T47D (cell line): ENCODE results near the gene PIEZO1.
"Not testable (repeated sequence)": the region's sequence is repeated elsewhere in the genome, so short reads cannot be mapped to it uniquely, and the experiment has no call there.

Experiments
- DNase-seq, 2 experiments: peaks; one replicate each; pipeline versions ENCODE4 v3.0.0 to v3.0.0-alpha.2; 2011 to 2012; ENCODE audit warnings: low read depth in 1 of 2, low spot score in 1 of 2
- JUND ChIP-seq: IDR thresholded peaks from 2 replicates; pipeline ENCODE4 v1.6.1; 2012; ENCODE audit warnings: low read depth
- in situ Hi-C: cut with HindIII; loops from 2 replicates; pipeline ENCODE4 v1.10.0; 2016; ENCODE audit warnings: low sequenced_read_pairs, low pct_unique_long_range_greater_than_20kb

PIEZO1 gene

DNA sequence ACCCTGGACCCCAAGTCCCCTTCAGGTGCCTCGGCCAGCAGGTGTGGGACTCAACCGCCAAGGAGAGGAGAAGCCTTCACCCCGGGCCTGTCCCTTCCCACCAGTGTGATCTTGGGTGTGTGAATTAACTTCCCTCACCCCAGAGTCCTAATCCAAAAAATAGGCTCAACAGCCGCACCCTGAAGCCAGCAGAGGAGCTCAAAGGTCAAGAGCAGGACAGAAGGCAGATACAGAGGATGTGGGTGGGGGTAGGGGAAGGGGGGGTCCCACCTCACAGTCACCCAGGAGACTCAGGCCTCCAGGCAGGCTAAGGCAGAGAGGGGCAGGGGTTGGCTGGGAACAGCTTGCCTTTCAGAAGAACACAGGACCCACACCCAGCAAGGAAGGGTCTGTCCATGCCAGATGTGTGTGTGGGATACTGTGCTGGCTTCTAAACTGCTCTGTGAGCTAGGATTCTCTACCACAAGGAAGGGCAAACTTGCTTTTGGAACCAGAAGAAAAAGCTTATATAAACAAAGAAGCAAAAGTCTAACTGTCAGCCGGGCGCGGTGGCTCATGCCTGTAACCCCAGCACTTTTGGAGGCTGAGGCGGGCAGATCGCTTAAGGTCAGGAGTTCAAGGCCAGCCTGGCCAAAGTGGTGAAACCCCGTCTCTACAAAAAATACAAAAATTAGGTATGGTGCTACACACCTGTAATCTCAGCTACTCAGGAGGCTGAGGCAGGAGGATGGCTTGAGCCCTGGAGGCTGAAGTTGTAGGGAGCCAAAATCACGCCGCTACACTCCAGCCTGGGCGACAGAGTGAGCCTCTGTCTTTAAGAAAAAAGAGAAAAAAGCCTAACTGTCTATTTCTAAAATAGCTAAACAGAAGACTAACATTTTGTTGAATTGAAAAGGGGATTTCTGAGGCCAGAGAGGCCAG is 4.6 kb downstream of the PIEZO1 start:
- in situ Hi-C loops: no loop called here

DNA sequence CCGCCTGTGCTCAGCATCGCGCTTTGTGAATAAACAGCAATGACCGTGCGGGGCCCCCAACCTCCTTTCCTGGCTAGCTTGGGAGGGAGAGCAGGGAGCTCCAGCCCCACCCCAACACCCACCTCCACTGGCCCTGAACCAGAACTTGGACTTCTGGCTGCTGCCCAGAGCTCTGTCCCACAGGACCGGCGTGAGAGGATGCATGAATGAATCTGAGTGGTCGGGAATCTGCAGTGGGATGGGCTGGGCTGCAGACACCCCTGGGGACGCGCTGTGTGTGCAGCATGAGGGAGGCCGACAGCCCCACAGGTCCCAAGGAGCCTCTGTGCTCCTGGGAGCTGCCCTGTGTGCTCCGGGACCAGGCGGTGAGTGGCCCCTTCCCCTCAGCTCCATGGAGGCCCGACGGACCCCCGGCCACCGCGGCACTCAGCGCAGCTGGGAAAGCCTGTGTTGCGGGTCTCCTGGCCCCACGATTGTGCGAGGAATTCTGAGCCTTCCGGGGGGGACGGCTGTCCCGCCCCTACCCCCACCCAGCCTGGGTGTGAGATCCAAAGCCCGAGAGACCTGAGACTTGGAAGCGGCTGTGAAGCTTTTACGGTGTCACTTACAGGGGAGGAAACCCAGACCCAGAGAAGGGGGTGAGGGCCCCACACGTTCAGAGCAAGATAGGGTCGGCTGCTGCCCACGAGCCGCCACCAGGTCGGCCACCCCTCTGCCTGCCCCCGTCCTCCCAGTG is 5.4 kb downstream of the PIEZO1 start:
- in situ Hi-C loops: no loop called here
- no peak for DNase-seq
- no peak for TF ChIP-seq JUND

More for the DNA sequence above, 4.6 kb downstream of the PIEZO1 start:
- TF ChIP-seq JUND: no peak
- no peak for DNase-seq

DNA sequence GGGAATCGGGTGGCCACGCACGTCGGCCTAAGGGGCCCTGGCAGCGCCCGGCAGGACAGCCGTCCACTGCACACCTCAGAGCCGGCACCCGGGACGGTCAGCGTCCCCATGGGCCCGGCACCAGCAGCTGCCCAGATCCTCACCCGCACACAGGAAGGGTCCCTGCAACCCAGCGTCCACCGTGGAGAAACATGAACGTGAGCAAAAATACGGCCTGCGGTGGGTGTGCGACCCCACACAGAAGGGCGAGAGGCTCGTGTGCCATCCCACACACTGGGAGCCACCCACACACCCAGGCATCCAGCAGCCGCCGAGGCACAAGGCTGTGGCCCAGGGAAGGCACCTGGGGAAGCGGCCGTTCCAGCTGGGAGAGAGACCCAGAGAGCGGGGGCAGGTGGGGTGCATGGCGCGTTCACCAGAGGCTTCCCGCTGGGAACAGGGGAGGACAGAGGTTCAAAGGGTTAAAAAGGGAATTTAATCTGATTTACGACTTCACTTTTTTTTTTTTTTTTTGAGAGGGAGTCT is 6.4 kb downstream of the PIEZO1 start:
- DNase-seq: no peak
- in situ Hi-C loops: no loop called here
- no peak for TF ChIP-seq JUND

DNA sequence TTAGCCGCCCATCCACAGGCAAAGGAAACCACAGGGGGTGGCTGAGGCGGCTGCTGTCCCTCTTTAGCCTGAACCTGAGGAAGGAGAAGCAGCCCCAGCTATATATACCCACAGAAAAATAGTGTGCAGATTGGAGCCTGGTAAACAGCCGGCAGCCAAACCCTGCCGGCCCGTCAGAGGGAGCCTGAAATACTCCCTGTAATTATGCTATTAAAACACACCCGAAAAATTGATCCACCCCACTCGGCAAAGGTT is 6.8 kb downstream of the PIEZO1 start:
- DNase-seq: no peak
- no peak for TF ChIP-seq JUND

DNA sequence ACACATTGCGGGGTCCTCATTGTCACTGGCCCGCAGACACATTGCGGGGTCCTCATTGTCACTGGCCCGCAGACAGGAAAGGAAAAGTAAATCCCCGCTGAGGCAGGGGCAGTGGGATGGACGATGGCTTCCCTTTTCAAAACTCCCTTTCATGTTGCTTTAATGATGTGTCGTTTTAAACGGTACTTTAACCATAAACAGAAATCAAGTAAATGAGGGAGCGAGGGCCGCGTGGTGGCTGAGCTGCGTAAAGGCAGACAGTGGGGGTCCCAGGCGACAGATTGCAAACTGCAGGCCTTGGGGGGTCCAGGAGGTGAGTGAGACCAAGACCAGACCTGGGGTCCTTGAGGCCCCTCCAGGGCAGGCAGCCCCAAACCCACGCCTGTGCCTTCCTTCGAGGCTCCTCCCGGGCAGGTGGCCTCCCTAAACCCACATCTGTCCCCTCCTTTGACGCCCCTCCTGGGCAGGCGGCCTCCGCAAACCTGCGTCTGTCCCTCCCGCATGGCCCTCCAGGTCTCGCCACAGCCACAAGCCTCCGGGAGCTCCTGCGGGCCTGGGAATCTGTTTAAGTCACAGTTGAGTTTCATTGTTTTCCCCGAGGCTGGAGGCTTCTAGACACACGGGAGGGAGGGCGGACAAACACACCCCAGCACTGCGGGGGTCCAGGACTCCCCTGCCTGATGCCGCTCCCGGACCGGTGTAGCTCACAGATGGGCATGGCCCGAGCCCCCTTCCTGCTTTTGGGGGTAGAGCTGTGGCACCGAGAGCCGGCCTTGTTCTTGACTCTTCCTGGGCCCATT is 7.3 kb downstream of the PIEZO1 start:
- in situ Hi-C loops: no loop called here
- TF ChIP-seq JUND: no peak
- DNase-seq: no peak

More for the DNA sequence above, 6.8 kb downstream of the PIEZO1 start:
- in situ Hi-C loops: no loop called here

DNA sequence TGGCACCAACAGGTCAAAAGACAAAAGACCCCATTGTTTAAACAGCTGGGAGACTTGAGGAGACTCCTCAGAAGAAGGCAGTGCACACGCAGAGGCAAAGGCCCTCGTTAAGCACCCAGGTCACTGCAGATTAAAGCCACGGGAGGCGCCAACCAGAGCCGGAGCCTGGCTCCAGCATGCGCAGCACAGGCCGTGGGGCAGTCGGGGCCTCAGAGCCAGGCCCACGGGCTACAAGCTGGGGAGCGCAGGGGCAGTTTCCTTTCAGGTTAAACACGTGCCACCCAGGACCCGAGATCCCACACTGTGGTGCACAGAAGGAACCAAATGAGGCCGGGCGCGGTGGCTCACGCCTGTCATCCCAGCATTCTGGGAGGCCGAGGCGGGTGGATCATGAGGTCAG is 9.2 kb downstream of the PIEZO1 start:
- no peak for DNase-seq
- TF ChIP-seq JUND: no peak
- in situ Hi-C loops: no loop called here

DNA sequence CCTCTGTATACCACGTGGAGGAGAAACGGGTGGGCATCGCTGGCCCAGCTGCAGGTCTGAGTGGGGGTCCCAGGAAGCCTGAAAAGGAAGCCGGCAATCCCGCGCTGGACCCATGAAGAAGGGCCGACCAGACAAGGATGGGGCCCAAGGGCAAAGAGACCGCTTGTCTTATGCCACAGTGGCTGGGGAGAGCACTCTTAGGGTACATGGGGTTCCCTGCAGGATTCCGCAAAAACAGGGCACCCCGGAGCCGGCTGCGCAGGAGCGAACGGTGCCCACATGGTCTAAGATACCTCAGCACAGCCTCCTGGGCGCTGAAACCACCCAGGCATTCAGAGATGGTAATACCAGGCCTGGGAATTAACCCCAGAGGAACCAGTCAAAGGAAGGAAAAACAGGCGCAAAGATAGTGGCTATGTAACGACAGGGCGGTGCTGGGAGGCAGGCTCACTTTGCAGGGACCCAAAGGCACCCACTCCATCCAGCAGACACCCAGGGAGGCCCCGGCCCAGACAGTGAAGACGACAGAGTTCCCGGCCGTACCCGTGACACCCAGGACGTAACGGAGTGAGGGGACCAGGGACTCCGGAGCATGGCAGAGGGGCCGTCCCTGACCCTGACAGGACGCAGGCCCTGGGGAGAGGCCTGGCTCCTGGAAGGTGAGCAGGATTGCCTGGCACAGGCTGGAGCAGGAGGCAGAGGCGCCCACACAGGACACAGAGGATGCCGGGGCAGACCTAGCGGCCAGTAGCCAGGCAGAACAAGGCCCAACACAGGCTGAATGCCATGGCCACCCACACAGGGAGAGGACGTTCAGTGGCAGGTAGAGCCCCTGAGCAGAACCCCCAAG is 10.3 kb downstream of the PIEZO1 start:
- TF ChIP-seq JUND: no peak
- in situ Hi-C loops: no loop called here
- no peak for DNase-seq

DNA sequence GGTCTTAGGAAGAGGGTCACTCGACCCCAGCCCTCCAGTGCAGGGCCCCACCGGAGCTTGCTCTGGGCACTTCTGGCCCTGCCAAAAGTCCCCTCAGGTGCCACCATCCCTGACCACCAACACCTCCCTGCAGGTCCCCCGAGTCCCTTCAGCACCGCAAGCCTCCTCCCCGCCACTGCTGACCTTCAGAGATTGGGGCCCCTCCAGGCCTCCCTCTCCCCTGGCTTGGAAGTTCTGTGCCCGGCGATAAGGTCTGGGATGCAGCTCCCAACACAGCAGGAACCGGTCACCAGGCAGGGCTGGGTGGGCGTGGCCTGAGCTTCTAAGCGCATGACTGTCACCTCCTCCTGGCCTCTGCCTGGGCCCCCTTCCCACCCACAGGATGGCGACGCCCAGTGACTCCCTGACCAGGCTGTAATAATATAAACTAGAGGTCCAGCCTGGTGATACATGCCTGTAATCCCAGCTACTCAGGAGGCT is 11.2 kb downstream of the PIEZO1 start:
- peak in 1 of 2 experiments; percentile 67 for DNase-seq
- in situ Hi-C loops: no loop called here

DNA sequence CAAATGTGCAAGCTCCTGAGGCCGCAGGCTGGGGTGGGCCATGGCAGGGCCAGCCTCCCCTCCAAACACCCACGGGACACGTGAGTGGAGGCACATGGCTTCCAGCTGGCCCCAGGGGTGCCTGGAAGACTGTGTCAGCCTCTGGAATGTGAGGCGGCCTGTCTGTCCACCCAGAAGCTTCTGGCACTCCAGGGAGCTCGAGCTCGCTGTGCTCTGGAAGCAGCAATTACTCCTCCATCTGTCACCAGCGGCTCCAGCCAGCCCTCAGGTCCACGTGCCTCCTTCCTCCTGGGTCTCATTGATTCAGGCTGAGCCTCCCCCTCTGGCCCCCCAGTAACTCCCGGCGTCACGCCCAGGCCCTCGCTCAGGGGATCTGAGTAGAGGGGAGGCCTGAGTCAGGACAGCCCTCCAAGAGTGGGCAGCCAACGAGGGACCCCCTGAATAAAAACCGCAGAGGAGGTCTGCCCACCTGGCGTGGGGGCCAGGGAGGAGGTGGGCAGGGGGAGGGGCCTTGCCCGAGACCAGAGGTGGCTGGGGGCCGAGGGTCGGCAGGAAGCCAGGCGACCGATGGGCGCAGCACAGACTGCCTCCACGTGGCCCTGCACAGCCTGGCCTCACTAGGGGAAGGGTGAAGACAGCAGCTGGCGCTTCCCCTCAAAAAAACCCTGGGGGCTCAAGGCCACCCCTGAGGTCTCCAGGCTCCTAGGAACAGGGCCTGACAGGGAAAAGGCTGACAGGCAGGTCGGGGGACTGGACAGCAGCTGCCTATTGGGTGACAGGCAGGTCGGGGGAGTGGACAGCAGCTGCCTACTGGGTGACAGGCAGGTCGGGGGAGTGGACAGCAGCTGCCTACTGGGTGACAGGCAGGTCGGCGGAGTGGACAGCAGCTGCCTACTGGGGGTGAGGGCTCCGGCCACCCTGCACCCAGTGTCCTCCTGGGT is 11.9 kb downstream of the PIEZO1 start:
- in situ Hi-C loops: no loop called here
- no peak for TF ChIP-seq JUND
- DNase-seq: peak in 1 of 2 experiments; percentile 89

More for the DNA sequence above, 11.2 kb downstream of the PIEZO1 start:
- no peak for TF ChIP-seq JUND

DNA sequence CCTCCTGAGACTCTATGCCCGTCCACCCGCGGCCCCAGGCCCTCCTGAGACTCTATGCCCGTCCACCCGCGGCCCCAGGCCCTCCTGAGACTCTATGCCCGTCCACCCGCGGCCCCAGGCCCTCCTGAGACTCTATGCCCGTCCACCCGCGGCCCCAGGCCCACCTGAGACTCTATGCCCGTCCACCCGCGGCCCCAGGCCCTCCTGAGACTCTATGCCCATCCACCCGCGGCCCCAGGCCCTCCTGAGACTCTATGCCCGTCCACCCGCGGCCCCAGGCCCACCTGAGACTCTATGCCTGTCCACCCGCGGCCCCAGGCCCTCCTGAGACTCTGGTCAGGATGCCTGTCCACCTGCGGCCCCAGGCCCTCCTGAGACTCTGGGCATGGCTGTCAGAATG is 13.2 kb downstream of the PIEZO1 start:
- in situ Hi-C loops, DNase-seq: not testable (repeated sequence)
